Measurements from ENCODE around the gene ABHD2.
"Not testable (repeated sequence)": the region's sequence is repeated elsewhere in the genome, so short reads cannot be mapped to it uniquely, and the experiment has no call there.

ABHD2 gene

DNA sequence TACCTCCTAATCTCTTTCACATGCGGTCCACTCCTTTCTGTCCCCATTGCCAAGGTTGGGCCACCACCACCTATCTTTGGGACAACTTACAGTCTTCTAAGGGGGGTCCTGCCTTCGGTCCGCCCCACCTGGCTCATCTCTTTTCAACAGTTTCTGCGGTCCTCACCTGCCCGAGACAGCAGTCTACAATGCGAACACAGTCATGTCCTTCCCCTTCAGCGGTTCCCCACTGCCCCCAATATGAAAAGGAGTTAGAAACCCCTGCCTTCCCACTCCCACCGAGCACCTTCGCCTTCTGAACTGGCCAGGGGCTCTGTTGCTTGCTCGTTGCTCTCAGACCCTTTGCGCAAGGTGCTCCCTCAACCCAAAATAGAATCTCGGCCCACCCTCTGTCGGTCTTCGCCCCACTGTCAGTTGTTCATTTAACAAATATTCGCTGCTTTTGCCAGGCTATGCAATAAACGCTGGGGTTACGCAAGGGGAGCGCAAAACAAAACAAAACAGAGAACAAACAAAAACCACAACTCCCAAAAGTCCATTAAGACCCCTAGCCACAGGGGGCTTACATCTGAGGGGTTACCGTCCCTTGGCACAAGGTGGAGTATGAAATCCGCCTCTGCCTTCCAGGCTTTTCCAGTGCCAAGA is 154.9 kb downstream of the ABHD2 start:
- no peak for DNase-seq

DNA sequence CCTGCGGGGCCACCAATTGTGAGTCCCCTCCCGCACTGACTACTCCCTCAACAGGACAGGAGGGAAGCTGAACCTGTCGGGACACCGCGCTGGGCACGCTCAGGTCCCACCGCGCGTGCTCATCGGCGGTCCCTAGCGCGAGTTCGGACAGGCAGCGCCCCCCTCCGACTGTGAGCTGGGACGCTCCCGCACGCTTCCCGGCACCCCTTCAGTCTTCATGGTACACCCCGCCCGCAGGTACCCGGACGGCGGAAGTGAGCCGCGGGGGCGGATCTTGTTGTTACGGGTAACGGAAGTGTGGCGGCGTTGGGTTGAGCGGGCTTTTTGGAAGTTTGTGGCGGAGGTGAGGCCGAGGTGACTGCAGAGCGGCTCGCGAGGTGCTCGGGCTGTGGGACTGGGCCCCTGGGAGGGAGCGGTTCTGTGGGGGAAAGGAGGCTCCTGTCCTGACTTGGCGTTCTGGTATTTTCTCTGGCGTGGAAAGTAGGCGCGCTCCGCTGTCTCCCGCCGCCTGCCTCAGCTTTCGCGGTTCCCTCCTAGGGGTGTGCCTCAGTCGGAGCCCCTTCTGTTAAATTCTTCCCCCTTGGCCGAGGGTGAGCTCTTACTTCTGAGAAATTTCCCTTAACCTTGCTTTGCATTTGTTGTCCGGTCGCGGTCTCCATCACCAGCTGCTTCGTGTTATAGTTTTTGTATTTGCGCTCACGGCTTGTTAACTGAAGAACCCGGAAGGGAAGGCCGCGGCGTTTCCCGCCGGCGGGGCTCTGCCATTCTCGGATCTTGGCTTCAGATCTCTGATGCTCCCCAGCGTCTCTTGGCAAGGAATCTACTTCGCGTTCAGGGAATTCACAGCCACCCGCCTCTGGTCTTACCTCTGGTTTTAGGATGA is 155.7 kb downstream of the ABHD2 start, which contains the start of gene FANCI:
TSS of gene FANCI (plus strand) at position 289 of the 883 bp plus-strand sequence. CDS start 3,669 bp downstream, outside the sequence.
- DNase-seq, result peak; percentile 81

DNA sequence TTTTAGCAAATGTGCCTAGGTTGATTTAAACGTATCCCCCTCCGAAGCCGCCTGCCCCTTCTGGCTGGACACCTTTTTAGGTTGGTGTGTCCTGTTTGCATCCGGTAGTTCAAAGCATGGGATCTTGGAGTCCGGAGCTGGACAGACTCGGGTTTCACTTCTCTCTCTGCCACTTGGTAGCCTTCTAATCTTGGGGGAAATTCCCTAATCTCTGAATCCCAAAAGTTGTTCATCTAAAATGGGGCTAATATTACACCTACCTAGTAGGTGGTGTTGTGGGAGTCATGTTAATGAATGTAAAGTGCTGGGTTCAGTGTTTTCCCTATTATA is 156.3 kb downstream of the ABHD2 start:
- DNase-seq, result no peak

- DNase-seq, result no peak
Observed at GRCh38 chr15:89247446-89247845, 159.2 kb downstream of the ABHD2 start.

- DNase-seq, result no peak
Observed at GRCh38 chr15:89248584-89248983, 160.3 kb downstream of the ABHD2 start.

- not testable (repeated sequence) for DNase-seq
Observed at GRCh38 chr15:89250142-89250541, 161.9 kb downstream of the ABHD2 start.

Measured in NCI-H748 treated with DMSO at 0.1 percent for 48 hours (cell line).